Choroid plexus epithelial cell (primary cell): Measurements from ENCODE around the gene TICAM1.
"Not testable (repeated sequence)": the region's sequence is repeated elsewhere in the genome, so short reads cannot be mapped to it uniquely, and the experiment has no call there.

Source experiments
- DNase-seq: peaks from one replicate; pipeline ENCODE4 v3.0.0-alpha.2; 2010; ENCODE audit warnings: low read depth
- H3K4me3 ChIP-seq: 2 replicates; pipeline ENCODE4 v1.5.1; 2011; ENCODE audit warnings: low read depth, mild to moderate bottlenecking, control low read depth, low read length, moderate library complexity
- CTCF ChIP-seq: conservative IDR thresholded peaks from 2 replicates; pipeline ENCODE4 v1.5.1; 2011; ENCODE audit warnings: low read depth, mild to moderate bottlenecking, control low read depth, inconsistent platforms, low read length, moderate library complexity

The TICAM1 gene

GRCh38 chr19:4870025-4870700 is 38.7 kb upstream of the TICAM1 start:
- TF ChIP-seq CTCF = no peak
- peak; percentile 93 for DNase-seq
- no peak overlapping the region for H3K4me3 ChIP-seq

- H3K4me3 ChIP-seq = no peak overlapping the region
- no peak for DNase-seq
- no peak for TF ChIP-seq CTCF
These were observed 36.8 kb upstream of the TICAM1 start for GRCh38 chr19:4868286-4868834.

- peak; percentile 98 for DNase-seq
- peak within 1 kb of the TSS; percentile 79 for H3K4me3 ChIP-seq
- TF ChIP-seq CTCF = no peak
These were observed 36.2 kb upstream of the TICAM1 start, which contains the start of gene PLIN3 for GRCh38 chr19:4867534-4868285. Gene PLIN3, minus strand, starts transcription at chr19:4867667. Its CDS starts 6,273 bp downstream, at chr19:4861394.

- peak overlapping the region; percentile 79 for H3K4me3 ChIP-seq
- TF ChIP-seq CTCF = no peak
- DNase-seq = peak; percentile 47
These were observed 35.3 kb upstream of the TICAM1 start for GRCh38 chr19:4866595-4867424.

GRCh38 chr19:4861147-4861546 is 29.6 kb upstream of the TICAM1 start:
- peak; percentile 23 for DNase-seq
- H3K4me3 ChIP-seq = no peak overlapping the region
- no peak for TF ChIP-seq CTCF

- DNase-seq = no peak
- no peak for TF ChIP-seq CTCF
These were observed 28.2 kb upstream of the TICAM1 start for GRCh38 chr19:4859697-4860096.

DNA sequence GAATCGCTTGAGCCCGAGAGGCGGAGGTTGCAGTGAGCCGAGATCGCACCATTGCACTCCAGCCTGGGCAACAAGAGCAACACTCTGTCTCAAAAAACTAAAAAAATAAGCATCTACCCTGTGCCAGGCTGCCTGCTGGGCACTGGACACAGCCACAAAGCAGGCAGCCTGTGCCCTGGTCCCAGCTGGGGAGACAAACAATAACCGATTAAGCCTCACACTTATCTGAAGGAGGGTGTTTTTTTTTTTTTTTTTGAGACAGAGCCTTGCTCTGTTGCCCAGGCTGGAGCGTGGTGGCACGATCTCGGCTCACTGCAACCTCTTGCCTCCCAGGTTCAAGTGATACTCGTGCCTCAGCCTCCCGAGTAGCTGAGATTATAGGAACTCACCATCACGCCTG is 25.0 kb upstream of the TICAM1 start:
- not testable (repeated sequence) for H3K4me3 ChIP-seq, DNase-seq

More at GRCh38 chr19:4859697-4860096, 28.2 kb upstream of the TICAM1 start:
- H3K4me3 ChIP-seq = no peak overlapping the region

GRCh38 chr19:4853506-4853905 is 22.0 kb upstream of the TICAM1 start:
- DNase-seq, H3K4me3 ChIP-seq: not testable (repeated sequence)
